GM12878 (cell line): ENCODE measurements around the gene CDK5R1. TPM values are rescaled to one million over a fixed set of nuclear protein-coding genes. Genes with fewer than 3 reads are reported as not detected.

Source experiments
- ASH2L ChIP-seq: fragments of 300-600, 200-600 bp; sonication (generic); IDR thresholded peaks from 2 replicates; pipeline ENCODE4 v1.6.1; 2017; ENCODE audit warnings: low read depth, mild to moderate bottlenecking, borderline replicate concordance
- ATF7 ChIP-seq: fragments of 450-650 bp; IDR thresholded peaks from 2 replicates; pipeline ENCODE4 v1.6.1; 2016; ENCODE audit warnings: low read depth, mild to moderate bottlenecking
- CHD2 ChIP-seq: IDR thresholded peaks from 2 replicates; pipeline ENCODE4 v1.6.1; 2011; ENCODE audit warnings: low read depth, low read length, improper control_type of control experiment, borderline replicate concordance
- CREB1 ChIP-seq: IDR thresholded peaks from 2 replicates; pipeline ENCODE4 v1.6.1; 2012; ENCODE audit warnings: low read depth, mild to moderate bottlenecking, inconsistent platforms
- EP300 ChIP-seq, 2 experiments: fragments of 150-350 bp in 1 of 2; IDR thresholded peaks; 2 replicates each; pipeline ENCODE4 v1.6.1; 2011 to 2012; ENCODE audit warnings: low read depth in 2 of 2, low read length in 2 of 2, borderline replicate concordance in 1 of 2, improper control_type of control experiment in 1 of 2, inconsistent platforms in 1 of 2; ENCODE audit not compliant: control insufficient read depth in 1 of 2
- ETV6 ChIP-seq, 2 experiments: fragments of 450-650 bp in 1 of 2; IDR thresholded peaks in 1 of 2; conservative IDR thresholded peaks in 1 of 2; 2 replicates each; pipeline ENCODE4 v1.6.1; 2014; ENCODE audit warnings: antibody characterized with exemption in 1 of 2, borderline replicate concordance in 1 of 2, low read depth in 1 of 2, mild to moderate bottlenecking in 1 of 2, moderate library complexity in 1 of 2
- MTA3 ChIP-seq: IDR thresholded peaks from 2 replicates; pipeline ENCODE4 v1.6.1; 2012; ENCODE audit warnings: low read length, inconsistent platforms, borderline replicate concordance
- NR2C1 ChIP-seq: fragments of 450-650 bp; IDR thresholded peaks from 2 replicates; pipeline ENCODE4 v1.6.1; 2017; ENCODE audit warnings: antibody characterized with exemption, mild to moderate bottlenecking, moderate library complexity
- NRF1 ChIP-seq: conservative IDR thresholded peaks from 2 replicates; pipeline ENCODE4 v1.6.1; 2011; ENCODE audit warnings: mild to moderate bottlenecking, low read depth, low read length, improper control_type of control experiment
- PRDM15 ChIP-seq: fragments of 450-650 bp; formaldehyde crosslinking; IDR thresholded peaks from 2 replicates; pipeline ENCODE4 v1.4.0; 2020; ENCODE audit warnings: mild to moderate bottlenecking, moderate library complexity
- RAD21 ChIP-seq: IDR thresholded peaks from 2 replicates; pipeline ENCODE4 v1.6.1; 2011; ENCODE audit warnings: mild to moderate bottlenecking, low read depth, low read length, moderate library complexity; ENCODE audit not compliant: insufficient read depth
- RELA ChIP-seq: fragments of 450-650 bp; IDR thresholded peaks from 2 replicates; pipeline ENCODE4 v1.8.0; 2014; ENCODE audit warnings: borderline replicate concordance; ENCODE audit not compliant: partially characterized antibody
- RUNX3 ChIP-seq: IDR thresholded peaks from 2 replicates; pipeline ENCODE4 v1.6.1; 2012; ENCODE audit warnings: low read length, inconsistent platforms
- SMAD5 ChIP-seq: IDR thresholded peaks from 2 replicates; pipeline ENCODE4 v1.6.1; 2016; ENCODE audit warnings: antibody characterized with exemption, low read depth
- SMC3 ChIP-seq: IDR thresholded peaks from 2 replicates; pipeline ENCODE4 v1.6.1; 2011; ENCODE audit warnings: low read length, improper control_type of control experiment, borderline replicate concordance
- TCF12 ChIP-seq: IDR thresholded peaks from 2 replicates; pipeline ENCODE4 v1.6.1; 2011; ENCODE audit warnings: low read depth, mild to moderate bottlenecking, low read length
- TCF3 ChIP-seq: IDR thresholded peaks from 2 replicates; pipeline ENCODE4 v1.6.1; 2012; ENCODE audit warnings: low read depth, mild to moderate bottlenecking, low read length, borderline replicate concordance; ENCODE audit not compliant: insufficient read depth
- ZNF207 ChIP-seq: fragments of 450-650 bp; IDR thresholded peaks from 2 replicates; pipeline ENCODE4 v1.6.1; 2014; ENCODE audit warnings: antibody characterized with exemption, mild to moderate bottlenecking, borderline replicate concordance
- ZNF24 ChIP-seq: fragments of 450-650 bp; IDR thresholded peaks from 2 replicates; pipeline ENCODE4 v1.6.1; 2017; ENCODE audit warnings: antibody characterized with exemption, mild to moderate bottlenecking
- ZNF622 ChIP-seq: fragments of 450-650 bp; IDR thresholded peaks from 2 replicates; pipeline ENCODE4 v1.6.1; 2017; ENCODE audit warnings: mild to moderate bottlenecking, inconsistent platforms
- polyA plus RNA-seq, 11 experiments: library from polyadenylated mRNA; depleted of rRNA in 4 of 11; unstranded in 6 of 11; stranded (reverse) in 5 of 11; fragments of >200 nt; fragmentation: Nextera tagmentation in 4 of 11; fragmentation: Illumina TruSeq in 1 of 11; extraction: Ambion mirVana in 4 of 11; extraction: Trizol in 1 of 11; gene quantifications; 1 replicate in 1 of 11; 2 replicates in 10 of 11; pipeline versions ENCODE4 v1.2.1 to v1.2.3, GENCODE V29; 2011 to 2016; ENCODE audit warnings: inconsistent platforms in 2 of 11, missing spikeins in 2 of 11, low read depth in 1 of 11
- total RNA-seq, 4 experiments: library from RNA; depleted of rRNA in 3 of 4; stranded (reverse); fragments of >200 nt in 3 of 4; fragmentation: Illumina TruSeq in 1 of 4; extraction: Trizol in 1 of 4; gene quantifications; 2 replicates each; pipeline versions ENCODE4 v1.2.1 to v1.2.3, GENCODE V29; 2013 to 2021
- TF ChIP-seq, protein P1 (sequence below): fragments of 150-350 bp; IDR thresholded peaks from 2 replicates; pipeline ENCODE4 v1.6.1; 2014; ENCODE audit warnings: mild to moderate bottlenecking, low read depth, low read length
- TF ChIP-seq, protein P2 (sequence below): IDR thresholded peaks from 2 replicates; pipeline ENCODE4 v1.6.1; 2011; ENCODE audit warnings: borderline replicate concordance, low read depth, mild to moderate bottlenecking, moderate library complexity, low read length; ENCODE audit not compliant: insufficient read depth, poor library complexity, severe bottlenecking

CDK5R1 gene
- total and polyA plus RNA-seq, 10 of the 15 experiments (the other 5 are each of a cell fraction or from before 2014, with no cell fraction given) = 1.1 to 28.3 (median 12.2) TPM

DNA sequence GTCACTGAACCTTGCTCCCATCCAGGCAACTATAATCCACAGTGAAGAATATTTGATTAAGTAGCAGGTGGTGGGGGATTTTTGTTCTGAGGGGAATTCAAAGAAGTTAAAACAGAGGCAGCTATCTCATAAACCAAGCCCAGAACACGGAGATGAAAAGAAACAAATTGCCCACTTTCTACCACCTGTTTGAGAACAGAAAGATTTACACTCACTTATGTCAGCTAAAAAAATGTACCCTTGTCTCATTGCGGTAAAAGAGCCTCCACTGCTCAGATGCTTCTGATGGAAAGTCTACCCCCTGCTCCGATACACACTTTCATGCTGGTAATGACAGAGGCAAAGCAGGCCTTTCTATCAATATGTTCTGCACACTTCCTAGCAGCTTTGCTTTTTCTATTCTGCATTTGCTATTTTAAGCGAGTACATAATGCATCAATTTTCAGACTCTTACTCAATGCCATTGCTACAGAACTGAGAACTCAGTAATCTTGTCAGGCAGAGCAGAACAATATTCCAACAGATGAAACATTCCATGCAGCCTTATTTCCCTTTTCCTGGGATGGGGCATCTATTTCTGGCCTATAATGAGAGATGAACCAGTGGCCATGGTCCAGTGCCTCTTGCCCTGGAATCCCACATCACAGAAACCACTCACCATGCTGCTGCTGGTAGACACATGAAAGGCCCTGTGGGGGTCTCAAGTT lies 29.0 kb downstream of the CDK5R1 start (continued):
- TF ChIP-seq, protein P1, sequence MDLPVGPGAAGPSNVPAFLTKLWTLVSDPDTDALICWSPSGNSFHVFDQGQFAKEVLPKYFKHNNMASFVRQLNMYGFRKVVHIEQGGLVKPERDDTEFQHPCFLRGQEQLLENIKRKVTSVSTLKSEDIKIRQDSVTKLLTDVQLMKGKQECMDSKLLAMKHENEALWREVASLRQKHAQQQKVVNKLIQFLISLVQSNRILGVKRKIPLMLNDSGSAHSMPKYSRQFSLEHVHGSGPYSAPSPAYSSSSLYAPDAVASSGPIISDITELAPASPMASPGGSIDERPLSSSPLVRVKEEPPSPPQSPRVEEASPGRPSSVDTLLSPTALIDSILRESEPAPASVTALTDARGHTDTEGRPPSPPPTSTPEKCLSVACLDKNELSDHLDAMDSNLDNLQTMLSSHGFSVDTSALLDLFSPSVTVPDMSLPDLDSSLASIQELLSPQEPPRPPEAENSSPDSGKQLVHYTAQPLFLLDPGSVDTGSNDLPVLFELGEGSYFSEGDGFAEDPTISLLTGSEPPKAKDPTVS = no peak
- TF ChIP-seq RELA (peak; percentile 76), ZNF622 (no peak), EP300 (IDR thresholded peaks at IDR 0.05; ENCODE audit: borderline replicate concordance in 1 of 2, control insufficient read depth in 1 of 2, low read depth in 2 of 2, low read length in 2 of 2) (peak; percentile 75 to 87), RAD21 (peak; percentile 43), PRDM15 (CRISPR knock-in tag) (no peak), CHD2 (peak; percentile 38; the same call in 1 of the 2 replicates), TCF3 (0 out of 2 replicates have a peak, but pooled peaks have one; percentile 39), MTA3 (no peak), NRF1 (no peak), TCF12 (no peak; the same call in 1 of the 2 replicates), CREB1 (peak; percentile 42; the same call in 1 of the 2 replicates), ASH2L (peak; percentile 51; the same call in 1 of the 2 replicates), SMAD5 (peak; percentile 55; the same call in 1 of the 2 replicates), ETV6 (conservative IDR thresholded peaks at IDR 0.05 in 1 of 2, IDR thresholded peaks at IDR 0.05 in 1 of 2; ENCODE audit: borderline replicate concordance in 1 of 2, low read depth in 1 of 2) (peak in 1 of 2 experiments; percentile 92; a peak in 2 of 4 replicates), ZNF207 (no peak), ZNF24 (no peak; the same call in 1 of the 2 replicates), ATF7 (peak; percentile 87), NR2C1 (no peak), SMC3 (peak; percentile 9; the same call in 1 of the 2 replicates), RUNX3 (peak; percentile 88)
- TF ChIP-seq, protein P2, sequence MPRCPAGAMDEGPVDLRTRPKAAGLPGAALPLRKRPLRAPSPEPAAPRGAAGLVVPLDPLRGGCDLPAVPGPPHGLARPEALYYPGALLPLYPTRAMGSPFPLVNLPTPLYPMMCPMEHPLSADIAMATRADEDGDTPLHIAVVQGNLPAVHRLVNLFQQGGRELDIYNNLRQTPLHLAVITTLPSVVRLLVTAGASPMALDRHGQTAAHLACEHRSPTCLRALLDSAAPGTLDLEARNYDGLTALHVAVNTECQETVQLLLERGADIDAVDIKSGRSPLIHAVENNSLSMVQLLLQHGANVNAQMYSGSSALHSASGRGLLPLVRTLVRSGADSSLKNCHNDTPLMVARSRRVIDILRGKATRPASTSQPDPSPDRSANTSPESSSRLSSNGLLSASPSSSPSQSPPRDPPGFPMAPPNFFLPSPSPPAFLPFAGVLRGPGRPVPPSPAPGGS = peak; percentile 88
